Glomerular visceral epithelial cell (primary cell): ENCODE measurements around the gene ZNF385D.
"Not testable (repeated sequence)": the region's sequence is repeated elsewhere in the genome, so short reads cannot be mapped to it uniquely, and the experiment has no call there.

Experiments used
- DNase-seq: peaks from one replicate; pipeline ENCODE4 v3.0.0-alpha.2; 2016; ENCODE audit errors: extremely low spot score

The ZNF385D gene

DNA sequence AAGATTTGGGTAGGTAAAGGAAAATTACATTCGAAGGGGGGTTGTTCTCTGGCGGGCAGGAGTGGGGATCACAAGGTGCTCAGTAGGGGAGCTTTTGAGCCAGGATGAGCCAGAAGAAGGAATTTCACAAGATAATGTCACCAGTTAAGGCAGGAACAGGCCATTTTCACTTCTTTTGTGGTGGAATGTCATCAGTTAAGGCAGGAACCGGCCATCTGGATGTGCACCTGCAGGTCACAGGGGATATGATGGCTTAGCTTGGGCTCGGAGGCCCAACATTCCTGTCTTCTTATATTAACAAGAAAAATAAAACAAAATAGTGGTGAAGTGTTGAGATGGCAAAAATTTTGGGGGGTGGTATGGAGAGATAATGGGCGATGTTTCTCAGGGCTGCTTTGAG is 373.0 kb downstream of the ZNF385D start:
- not testable (repeated sequence) for DNase-seq

DNA sequence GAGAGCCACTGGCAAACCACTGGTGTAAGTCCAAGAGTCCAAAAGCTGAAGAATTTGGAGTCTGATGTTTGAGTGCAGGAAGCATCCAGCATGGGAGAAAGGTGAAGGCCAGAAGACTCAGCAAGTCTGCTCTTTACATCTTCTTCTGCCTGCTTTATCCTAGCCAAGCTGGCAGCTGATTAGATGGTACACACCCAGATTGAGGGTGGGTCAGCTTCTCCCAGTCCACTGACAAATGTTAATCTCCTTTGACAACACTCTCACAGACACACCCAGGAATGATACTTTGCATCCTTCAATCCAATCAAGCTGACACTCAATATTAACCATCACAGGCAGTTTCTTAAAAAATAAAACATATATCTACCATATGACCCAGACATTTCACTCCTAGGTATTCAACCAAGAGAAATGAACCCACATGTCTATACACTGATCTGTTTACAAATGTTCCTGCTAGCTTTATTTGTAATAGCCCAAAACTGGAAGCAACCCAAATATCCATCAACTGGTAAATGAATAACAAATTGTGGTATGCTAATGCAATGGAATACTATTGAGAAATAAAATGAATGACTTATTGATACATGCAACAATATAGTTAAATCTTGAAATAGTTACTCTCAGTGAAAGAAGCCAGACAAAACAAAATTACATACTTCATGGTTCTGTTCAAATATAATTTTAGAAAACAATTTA is 373.8 kb downstream of the ZNF385D start:
- DNase-seq: no peak

DNA sequence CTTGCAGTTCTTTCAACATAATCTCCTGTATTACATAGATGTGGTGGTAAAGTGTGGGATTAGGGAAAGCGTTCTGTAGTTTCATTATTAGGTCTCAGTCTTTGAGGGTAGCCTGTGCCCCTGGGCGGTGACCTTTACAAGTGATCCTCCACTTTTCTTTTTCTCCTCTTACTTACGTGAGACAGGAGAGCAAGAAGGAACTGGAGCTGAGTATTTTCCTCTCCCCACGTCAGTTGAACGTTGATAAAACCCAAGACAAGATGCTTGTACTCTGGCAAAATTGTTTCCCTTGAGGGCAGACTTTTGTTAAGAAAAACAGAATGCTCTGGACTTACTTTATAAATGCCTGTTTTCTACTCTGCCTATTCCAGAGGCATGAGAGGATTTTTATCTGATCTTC is 378.7 kb downstream of the ZNF385D start:
- no peak for DNase-seq
